Liver (tissue), 3 donors: ENCODE results near the gene SASH1.

ENCODE experiments used
- CTCF ChIP-seq: fragments of 150-350 bp; IDR thresholded peaks from 2 replicates; pipeline ENCODE4 v1.5.1; 2017; ENCODE audit warnings: improper control_type of control experiment, low read depth, low read length; ENCODE audit not compliant: missing input control
- FOXA1 ChIP-seq: IDR thresholded peaks from 2 replicates; pipeline ENCODE4 v1.6.1; 2016; ENCODE audit warnings: antibody characterized with exemption
- GABPA ChIP-seq, 2 donors: IDR thresholded peaks in 1 of 2; conservative IDR thresholded peaks in 1 of 2; 2 replicates each; pipeline ENCODE4 v1.6.1; 2016; ENCODE audit warnings: antibody characterized with exemption in 2 of 2, mild to moderate bottlenecking in 1 of 2, moderate library complexity in 1 of 2
- HNF4G ChIP-seq: IDR thresholded peaks from 2 replicates; pipeline ENCODE4 v1.6.1; 2016; ENCODE audit warnings: antibody characterized with exemption
- JUND ChIP-seq, 2 donors: IDR thresholded peaks; 2 replicates each; pipeline ENCODE4 v1.6.1; 2016; ENCODE audit warnings: antibody characterized with exemption in 2 of 2
- MAX ChIP-seq: IDR thresholded peaks from 2 replicates; pipeline ENCODE4 v1.6.1; 2016; ENCODE audit warnings: antibody characterized with exemption
- NR2F2 ChIP-seq: IDR thresholded peaks from 2 replicates; pipeline ENCODE4 v1.6.1; 2016; ENCODE audit warnings: antibody characterized with exemption
- RAD21 ChIP-seq, 2 donors: IDR thresholded peaks; 2 replicates each; pipeline ENCODE4 v1.6.1; 2016; ENCODE audit warnings: antibody characterized with exemption in 2 of 2, mild to moderate bottlenecking in 2 of 2
- REST ChIP-seq: IDR thresholded peaks from 2 replicates; pipeline ENCODE4 v1.6.1; 2016; ENCODE audit warnings: antibody characterized with exemption, mild to moderate bottlenecking
- RXRA ChIP-seq, 2 donors: IDR thresholded peaks; 2 replicates each; pipeline ENCODE4 v1.6.1; 2017 to 2018; ENCODE audit warnings: antibody characterized with exemption in 2 of 2, mild to moderate bottlenecking in 1 of 2
- SP1 ChIP-seq: IDR thresholded peaks from 2 replicates; pipeline ENCODE4 v1.6.1; 2018; ENCODE audit warnings: antibody characterized with exemption, mild to moderate bottlenecking
- TAF1 ChIP-seq: conservative IDR thresholded peaks from 2 replicates; pipeline ENCODE4 v1.6.1; 2016; ENCODE audit warnings: antibody characterized with exemption, mild to moderate bottlenecking
- YY1 ChIP-seq: IDR thresholded peaks from 2 replicates; pipeline ENCODE4 v1.6.1; 2016; ENCODE audit warnings: antibody characterized with exemption, mild to moderate bottlenecking
- TF ChIP-seq, protein P1 (sequence below): IDR thresholded peaks from 2 replicates; pipeline ENCODE4 v1.6.1; 2016; ENCODE audit warnings: antibody characterized with exemption
- donor health status: healthy.
- donor health status: healthy.

DNA sequence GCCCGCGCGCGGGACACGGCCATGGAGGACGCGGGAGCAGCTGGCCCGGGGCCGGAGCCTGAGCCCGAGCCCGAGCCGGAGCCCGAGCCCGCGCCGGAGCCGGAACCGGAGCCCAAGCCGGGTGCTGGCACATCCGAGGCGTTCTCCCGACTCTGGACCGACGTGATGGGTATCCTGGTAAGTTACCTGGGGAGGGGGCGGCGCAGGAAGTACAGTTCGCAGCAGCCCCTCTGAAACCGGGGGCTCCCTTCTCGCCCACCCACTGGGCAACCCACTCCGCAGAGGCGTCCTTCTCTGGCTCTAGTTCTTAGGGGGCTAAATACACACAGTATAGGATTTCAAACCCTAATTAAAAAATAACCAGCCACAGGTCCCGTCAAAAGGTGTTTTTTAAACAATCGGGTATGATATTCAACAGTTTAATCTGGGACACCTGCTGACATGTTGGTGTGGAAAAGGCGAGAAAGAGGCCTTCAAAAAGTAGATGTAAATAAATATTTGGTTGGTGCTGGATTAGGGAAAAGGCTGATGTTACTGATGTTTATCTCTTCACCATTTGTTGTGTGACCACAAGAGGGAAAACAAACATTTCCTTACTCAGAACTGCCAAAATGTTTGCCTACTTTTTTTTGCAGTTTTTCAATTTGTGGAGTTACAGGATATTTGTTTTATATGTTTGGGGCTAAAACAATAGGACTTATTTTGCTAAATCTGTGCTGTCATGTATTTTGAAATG is 577 bp downstream of the SASH1 start:
- TF ChIP-seq CTCF, result peak; percentile 19
- TF ChIP-seq JUND (IDR thresholded peaks at IDR 0.05), result no peak
- TF ChIP-seq FOXA1, result no peak
- peak; percentile 34 to 43 for TF ChIP-seq RAD21 (IDR thresholded peaks at IDR 0.05)
- TF ChIP-seq MAX, result no peak
- no peak for TF ChIP-seq REST
- TF ChIP-seq NR2F2, result no peak
- TF ChIP-seq, protein P1, sequence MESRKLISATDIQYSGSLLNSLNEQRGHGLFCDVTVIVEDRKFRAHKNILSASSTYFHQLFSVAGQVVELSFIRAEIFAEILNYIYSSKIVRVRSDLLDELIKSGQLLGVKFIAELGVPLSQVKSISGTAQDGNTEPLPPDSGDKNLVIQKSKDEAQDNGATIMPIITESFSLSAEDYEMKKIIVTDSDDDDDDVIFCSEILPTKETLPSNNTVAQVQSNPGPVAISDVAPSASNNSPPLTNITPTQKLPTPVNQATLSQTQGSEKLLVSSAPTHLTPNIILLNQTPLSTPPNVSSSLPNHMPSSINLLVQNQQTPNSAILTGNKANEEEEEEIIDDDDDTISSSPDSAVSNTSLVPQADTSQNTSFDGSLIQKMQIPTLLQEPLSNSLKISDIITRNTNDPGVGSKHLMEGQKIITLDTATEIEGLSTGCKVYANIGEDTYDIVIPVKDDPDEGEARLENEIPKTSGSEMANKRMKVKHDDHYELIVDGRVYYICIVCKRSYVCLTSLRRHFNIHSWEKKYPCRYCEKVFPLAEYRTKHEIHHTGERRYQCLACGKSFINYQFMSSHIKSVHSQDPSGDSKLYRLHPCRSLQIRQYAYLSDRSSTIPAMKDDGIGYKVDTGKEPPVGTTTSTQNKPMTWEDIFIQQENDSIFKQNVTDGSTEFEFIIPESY, result no peak
- TF ChIP-seq GABPA (IDR thresholded peaks at IDR 0.05 in 1 of 2, conservative IDR thresholded peaks at IDR 0.05 in 1 of 2), result no peak
- no peak for TF ChIP-seq SP1
- TF ChIP-seq TAF1, result no peak
- TF ChIP-seq RXRA (IDR thresholded peaks at IDR 0.05), result no peak
- no peak for TF ChIP-seq HNF4G
- no peak for TF ChIP-seq YY1
